ENCODE results near the gene DNAAF8.

DNAAF8 gene

DNA sequence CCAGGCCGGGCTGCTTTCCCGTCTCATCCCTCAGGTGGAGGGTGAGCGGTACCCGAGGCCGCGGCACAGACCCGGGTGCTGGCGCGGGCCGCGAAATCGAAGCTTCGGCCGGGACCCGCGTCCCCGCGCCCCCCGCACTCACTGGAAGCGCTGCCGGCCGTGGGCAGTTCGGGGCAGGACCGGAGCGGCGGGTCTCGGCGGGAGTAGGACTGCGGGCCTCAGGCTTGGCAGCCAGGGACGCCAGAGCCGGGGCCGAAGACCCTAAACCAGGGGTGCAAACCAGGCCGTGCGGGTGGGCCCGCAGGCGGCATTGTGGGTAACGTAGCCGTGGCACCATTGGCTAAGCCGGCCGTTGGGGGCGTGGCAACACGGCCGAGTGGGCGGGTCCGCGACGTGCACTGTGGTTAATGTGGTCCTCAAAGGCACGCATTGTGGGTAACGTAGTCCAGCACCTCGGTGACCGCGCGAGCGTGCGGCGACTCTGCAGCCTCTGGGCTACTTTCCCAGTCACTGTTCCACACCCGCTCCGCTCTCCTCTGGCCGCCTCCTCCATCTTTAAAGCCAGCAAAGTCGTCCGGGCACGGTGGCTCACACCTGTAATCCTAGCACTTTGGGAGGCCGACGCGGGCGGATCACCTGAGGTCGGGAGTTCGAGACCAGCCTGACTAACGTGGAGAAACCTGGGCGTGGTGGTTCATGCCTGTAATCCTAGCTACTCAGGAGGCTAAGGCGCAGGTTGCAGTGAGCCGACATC, 32.7 kb downstream of the DNAAF8 start, which contains the start of gene ZNF500:
ZNF500 (minus strand) TSS at position 288 of the 754 bp plus-strand sequence. CDS start 1,184 bp downstream, outside the sequence.
- peak; percentile 98 for DNase-seq (ENCODE audit: extremely low read depth, insufficient read length)
- no peak for TF ChIP-seq CTCF (IDR thresholded peaks at IDR 0.05; ENCODE audit: insufficient read depth, low read length, poor library complexity, severe bottlenecking)
- H3K4me3 ChIP-seq (replicated peaks; ENCODE audit: low read depth, low read length) = peak within 1 kb of the TSS; percentile 86
- H3K36me3 ChIP-seq (ENCODE audit: control insufficient read depth, insufficient read depth, low read length) = peaks cover 12% of the 10 kb centered on the region
- H3K27me3 ChIP-seq (replicated peaks; ENCODE audit: control insufficient read depth, insufficient read depth, low read length) = no peaks in the 10 kb centered on the region

- Histone ChIP-seq H3K36me3 (ENCODE audit: control insufficient read depth, insufficient read depth, low read length) (peaks cover 6% of the 10 kb centered on the region), H3K27me3 (replicated peaks; ENCODE audit: control insufficient read depth, insufficient read depth, low read length) (no peaks in the 10 kb centered on the region), H3K4me3 (replicated peaks; ENCODE audit: low read depth, low read length) (peak overlapping the region; percentile 86)
- DNase-seq (ENCODE audit: extremely low read depth, insufficient read length) = no peak
- no peak for TF ChIP-seq CTCF (IDR thresholded peaks at IDR 0.05; ENCODE audit: insufficient read depth, low read length, poor library complexity, severe bottlenecking)
Measured at GRCh38 chr16:4767872-4768548, 33.7 kb downstream of the DNAAF8 start.

DNA sequence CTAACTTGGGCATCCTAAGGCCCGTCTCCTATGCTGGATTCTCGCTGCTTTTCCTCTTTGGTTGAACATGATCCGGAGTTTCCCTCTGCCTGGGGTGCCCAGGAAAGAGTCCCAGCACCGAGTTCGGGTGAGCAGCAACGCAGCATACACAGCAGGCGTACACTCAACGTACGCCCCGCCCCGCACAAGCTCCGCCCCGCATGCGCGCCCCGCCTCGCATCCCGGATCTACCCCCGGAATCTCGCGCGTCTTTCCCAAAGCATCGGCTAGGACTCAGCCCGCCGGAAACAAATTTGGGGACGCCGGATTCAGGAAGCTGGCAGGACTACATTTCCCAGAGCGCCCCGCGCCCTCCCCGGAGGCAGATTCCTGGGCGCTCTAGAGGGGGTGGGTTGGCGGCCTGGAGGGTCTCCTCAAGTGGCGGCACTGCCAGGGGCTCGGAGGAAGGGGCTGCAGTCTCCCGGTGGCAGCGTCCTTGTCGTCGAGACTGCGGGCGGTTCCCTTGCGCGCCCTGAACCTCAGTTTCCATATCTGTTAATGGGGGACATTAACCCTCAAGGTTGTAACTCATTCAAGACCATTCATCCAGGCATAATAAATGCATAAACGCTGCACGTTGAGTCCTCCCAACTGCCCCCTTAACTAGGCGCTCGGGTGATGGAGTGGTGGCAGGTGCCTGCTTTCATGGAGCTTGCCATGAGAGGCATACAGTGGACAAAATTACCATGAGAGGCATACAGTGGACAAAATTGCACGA, 34.4 kb downstream of the DNAAF8 start:
- no peak for TF ChIP-seq CTCF (IDR thresholded peaks at IDR 0.05; ENCODE audit: insufficient read depth, low read length, poor library complexity, severe bottlenecking)
- peaks cover 4% of the 10 kb centered on the region; the same call in 1 of the 2 replicates for H3K36me3 ChIP-seq (ENCODE audit: control insufficient read depth, insufficient read depth, low read length)
- DNase-seq (ENCODE audit: extremely low read depth, insufficient read length) = peak; percentile 93
- H3K4me3 ChIP-seq (replicated peaks; ENCODE audit: low read depth, low read length) = peak overlapping the region; percentile 86
- H3K27me3 ChIP-seq (replicated peaks; ENCODE audit: control insufficient read depth, insufficient read depth, low read length) = no peaks in the 10 kb centered on the region

GRCh38 chr16:4769306-4769638, 34.9 kb downstream of the DNAAF8 start:
- H3K36me3 ChIP-seq (ENCODE audit: control insufficient read depth, insufficient read depth, low read length) = peaks cover 2% of the 10 kb centered on the region; the same call in 1 of the 2 replicates
- H3K27me3 ChIP-seq (replicated peaks; ENCODE audit: control insufficient read depth, insufficient read depth, low read length) = no peaks in the 10 kb centered on the region
- TF ChIP-seq CTCF (IDR thresholded peaks at IDR 0.05; ENCODE audit: insufficient read depth, low read length, poor library complexity, severe bottlenecking) = no peak
- no peak for DNase-seq (ENCODE audit: extremely low read depth, insufficient read length)
- no peak overlapping the region for H3K4me3 ChIP-seq (replicated peaks; ENCODE audit: low read depth, low read length)

GRCh38 chr16:4771646-4772045, 37.3 kb downstream of the DNAAF8 start:
- Histone ChIP-seq H3K27me3 (replicated peaks; ENCODE audit: control insufficient read depth, insufficient read depth, low read length) (no peaks in the 10 kb centered on the region), H3K36me3 (ENCODE audit: control insufficient read depth, insufficient read depth, low read length) (no peaks in the 10 kb centered on the region), H3K4me3 (replicated peaks; ENCODE audit: low read depth, low read length) (no peak overlapping the region)
- no peak for DNase-seq (ENCODE audit: extremely low read depth, insufficient read length)
- TF ChIP-seq CTCF (IDR thresholded peaks at IDR 0.05; ENCODE audit: insufficient read depth, low read length, poor library complexity, severe bottlenecking) = no peak
